K562 (cell line): Measurements from ENCODE around the gene C17orf114.

Experiments
- ATAC-seq: fragments of 200-7000 bp; cut with Tn5 transposase; 3 replicates; pipeline ENCODE4 v1.9.1; 2020; ENCODE audit warnings: moderate library complexity
- BruUV-seq: library from RNA; stranded (reverse); fragments of 400-500 nt; replicated peaks from 2 replicates; lab custom pipeline; 2021; lab: Mats Ljungman, UMichigan
- CTCF ChIA-PET: fragments of 300-600 bp; formaldehyde crosslinking; extraction: SDS; loops from one replicate; lab custom pipeline; 2021; ENCODE audit warnings: low intra/inter-chr PET ratio; lab: Yijun Ruan, JAX
- POLR2A ChIA-PET: fragments of 300-600, 350-650 bp; sonication (Branson Sonifier 250); formaldehyde crosslinking; extraction: SDS; loops from one replicate; lab custom pipeline; 2021; ENCODE audit warnings: antibody characterized with exemption, inconsistent platforms; lab: Yijun Ruan, JAX
- DNase-seq, 4 experiments: peaks; one replicate each; pipeline versions ENCODE4 v3.0.0 to v3.0.0-alpha.2; 2011 to 2018; ENCODE audit warnings: low spot score in 3 of 4, mixed read lengths in 3 of 4; ENCODE audit errors: extremely low read depth in 1 of 4
- FAIRE-seq: peaks from 2 replicates; lab custom pipeline; 2011; peaks lifted over from hg19 to GRCh38; lab: Jason Lieb, UNC
- H2AFZ ChIP-seq: 2 replicates; pipeline ENCODE4 v1.6.0; 2011; ENCODE audit warnings: low read depth, low read length, control low read depth, inconsistent platforms
- H3K27ac ChIP-seq: fragments of 200-600 bp; 3 replicates; pipeline ENCODE4 v1.8.0; 2011; ENCODE audit warnings: low read depth, mild to moderate bottlenecking, control low read depth, inconsistent platforms, low read length, moderate library complexity, mixed read lengths; ENCODE audit errors: extremely low read depth
- H3K27me3 ChIP-seq, 2 experiments: fragments of 300-600 bp in 1 of 2; 2 replicates in 1 of 2; 3 replicates in 1 of 2; pipeline versions ENCODE4 v1.6.0 to v1.8.0; 2011; ENCODE audit warnings: inconsistent platforms in 2 of 2, low read length in 2 of 2, mild to moderate bottlenecking in 1 of 2, mixed read lengths in 1 of 2, moderate library complexity in 1 of 2; ENCODE audit not compliant: control insufficient read depth in 2 of 2, insufficient read depth in 2 of 2
- H3K36me3 ChIP-seq: fragments of 300-600 bp; 3 replicates; pipeline ENCODE4 v1.8.0; 2011; ENCODE audit warnings: mild to moderate bottlenecking, low read length, inconsistent platforms; ENCODE audit not compliant: control insufficient read depth, insufficient read depth
- H3K4me1 ChIP-seq, 2 experiments: fragments of 200-600 bp in 1 of 2; replicated peaks in 1 of 2; 2 replicates in 1 of 2; 3 replicates in 1 of 2; pipeline versions ENCODE4 v1.5.1 to v1.8.0; 2011; ENCODE audit warnings: inconsistent platforms in 2 of 2, low read length in 2 of 2, mild to moderate bottlenecking in 1 of 2, mixed read lengths in 1 of 2, moderate library complexity in 1 of 2; ENCODE audit not compliant: control insufficient read depth in 2 of 2, insufficient read depth in 2 of 2
- H3K4me2 ChIP-seq: 2 replicates; pipeline ENCODE4 v1.6.1; 2011; ENCODE audit warnings: low read length, control low read depth, inconsistent platforms, mixed read lengths; ENCODE audit not compliant: insufficient read depth
- H3K4me3 ChIP-seq: fragments of 200-600 bp; sonication (generic), shearing (Covaris generic); 2 replicates; pipeline ENCODE4 v1.5.1; 2016; ENCODE audit warnings: control low read depth, inconsistent platforms
- H3K79me2 ChIP-seq: fragments of 200-600 bp; 3 replicates; pipeline ENCODE4 v1.8.0; 2011; ENCODE audit warnings: low read length, inconsistent platforms; ENCODE audit not compliant: control insufficient read depth, insufficient read depth
- H3K9ac ChIP-seq, 2 experiments: 2 replicates each; pipeline versions ENCODE4 v1.6.0 to v1.6.1; 2011; ENCODE audit warnings: low read depth in 2 of 2, low read length in 2 of 2, control low read depth in 1 of 2, inconsistent platforms in 1 of 2, mild to moderate bottlenecking in 1 of 2, mixed read lengths in 1 of 2; ENCODE audit not compliant: insufficient read depth in 1 of 2
- H3K9me1 ChIP-seq: one replicate; pipeline ENCODE4 v1.6.0; 2011; ENCODE audit warnings: inconsistent platforms, mild to moderate bottlenecking, low read length, moderate library complexity; ENCODE audit not compliant: control insufficient read depth, insufficient read depth
- H3K9me3 ChIP-seq: replicated peaks from 2 replicates; pipeline ENCODE4 v1.5.1; 2011; ENCODE audit warnings: low read depth, low read length, inconsistent platforms; ENCODE audit not compliant: control insufficient read depth, insufficient read depth
- H4K20me1 ChIP-seq: replicated peaks from 2 replicates; pipeline ENCODE4 v1.6.1; 2011; ENCODE audit warnings: low read length, inconsistent platforms, mixed read lengths; ENCODE audit not compliant: control insufficient read depth, insufficient read depth
- CEBPG ChIP-seq, 3 experiments: fragments of 200-800 bp in 1 of 3; sonication (Bioruptor generic) in 1 of 3; sonication (generic) in 1 of 3; formaldehyde crosslinking in 1 of 3; IDR thresholded peaks in 2 of 3; conservative IDR thresholded peaks in 1 of 3; 2 replicates each; pipeline versions ENCODE4 v1.6.1 to v1.8.0; 2016 to 2022; ENCODE audit warnings: missing compliant biosample characterization in 2 of 3, missing genetic modification characterization in 2 of 3, mild to moderate bottlenecking in 1 of 3, missing genetic modification reagents in 1 of 3
- LARP7 ChIP-seq: fragments of 450-650 bp; IDR thresholded peaks from 2 replicates; pipeline ENCODE4 v1.6.1; 2016
- ZBTB1 ChIP-seq: sonication (generic); formaldehyde crosslinking; IDR thresholded peaks from 2 replicates; pipeline ENCODE4 v1.8.1; 2023; ENCODE audit warnings: missing genetic modification reagents, low read depth, mild to moderate bottlenecking, borderline replicate concordance
- ZBTB12 ChIP-seq: fragments of 250-450 bp; sonication (Bioruptor Pico); IDR thresholded peaks from 2 replicates; pipeline ENCODE4 v1.4.0; 2020
- WGBS: fragments of 100-300 bp; shearing (Covaris generic); methylation state at CpG from one replicate; pipeline ENCODE4 v1.1.6; 2016; ENCODE audit warnings: low coverage, mixed read lengths; ENCODE audit not compliant: insufficient coverage; ENCODE audit errors: missing lambda C conversion rate; 5-methylcytosine and 5-hydroxymethylcytosine counted together
- in situ Hi-C: fragments of 300-500 bp; cut with MboI; formaldehyde crosslinking; loops from 4 replicates; pipeline ENCODE4 v1.15.0; 2018; ENCODE audit warnings: inconsistent platforms, mixed read lengths
- intact Hi-C: fragments of 100-400 bp; cut with micrococcal nuclease; formaldehyde crosslinking; loops from 2 replicates; pipeline ENCODE4 v1.14.2; 2022
- TF ChIP-seq, protein P1 (sequence below), 3 experiments: IDR thresholded peaks in 2 of 3; conservative IDR thresholded peaks in 1 of 3; 2 replicates each; pipeline ENCODE4 v1.5.1; 2011 to 2012; ENCODE audit warnings: low read length in 3 of 3, mild to moderate bottlenecking in 3 of 3, control low read depth in 2 of 3, improper control_type of control experiment in 1 of 3, inconsistent platforms in 1 of 3, low read depth in 1 of 3, mixed read lengths in 1 of 3, moderate library complexity in 1 of 3; ENCODE audit not compliant: insufficient read depth in 2 of 3
- TF ChIP-seq, protein P2 (sequence below): sonication (generic); formaldehyde crosslinking; IDR thresholded peaks from 2 replicates; pipeline ENCODE4 v1.8.1; 2022; ENCODE audit warnings: missing genetic modification reagents

The C17orf114 gene

DNA sequence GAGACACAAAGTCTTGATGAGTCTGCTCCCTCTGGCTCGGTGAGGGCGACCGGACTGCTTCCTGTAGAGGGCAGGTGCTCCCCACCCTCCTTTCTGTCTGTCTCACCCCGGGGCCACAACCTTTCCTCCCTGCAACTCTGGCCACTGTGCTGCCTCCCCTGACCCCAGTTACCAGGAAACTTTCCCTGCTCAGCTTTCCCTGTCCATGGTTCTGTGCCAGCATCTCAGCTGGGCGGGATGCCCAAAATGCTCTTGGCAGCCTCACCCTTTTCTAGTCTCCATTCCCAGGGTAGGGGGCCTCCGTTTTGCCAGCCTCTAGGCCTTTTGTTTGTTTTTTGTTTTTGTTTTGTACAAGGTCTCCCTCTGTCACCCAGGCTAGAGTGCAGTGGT, 6.2 kb upstream of the C17orf114 start:
- no peak overlapping the region for H3K27ac ChIP-seq
- TF ChIP-seq, protein P1, sequence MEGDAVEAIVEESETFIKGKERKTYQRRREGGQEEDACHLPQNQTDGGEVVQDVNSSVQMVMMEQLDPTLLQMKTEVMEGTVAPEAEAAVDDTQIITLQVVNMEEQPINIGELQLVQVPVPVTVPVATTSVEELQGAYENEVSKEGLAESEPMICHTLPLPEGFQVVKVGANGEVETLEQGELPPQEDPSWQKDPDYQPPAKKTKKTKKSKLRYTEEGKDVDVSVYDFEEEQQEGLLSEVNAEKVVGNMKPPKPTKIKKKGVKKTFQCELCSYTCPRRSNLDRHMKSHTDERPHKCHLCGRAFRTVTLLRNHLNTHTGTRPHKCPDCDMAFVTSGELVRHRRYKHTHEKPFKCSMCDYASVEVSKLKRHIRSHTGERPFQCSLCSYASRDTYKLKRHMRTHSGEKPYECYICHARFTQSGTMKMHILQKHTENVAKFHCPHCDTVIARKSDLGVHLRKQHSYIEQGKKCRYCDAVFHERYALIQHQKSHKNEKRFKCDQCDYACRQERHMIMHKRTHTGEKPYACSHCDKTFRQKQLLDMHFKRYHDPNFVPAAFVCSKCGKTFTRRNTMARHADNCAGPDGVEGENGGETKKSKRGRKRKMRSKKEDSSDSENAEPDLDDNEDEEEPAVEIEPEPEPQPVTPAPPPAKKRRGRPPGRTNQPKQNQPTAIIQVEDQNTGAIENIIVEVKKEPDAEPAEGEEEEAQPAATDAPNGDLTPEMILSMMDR (IDR thresholded peaks at IDR 0.05 in 2 of 3, conservative IDR thresholded peaks at IDR 0.05 in 1 of 3; ENCODE audit: insufficient read depth in 2 of 3, low read depth in 1 of 3, low read length in 3 of 3), result peak in 1 of 3 experiments; percentile 16; a peak in 2 of 6 replicates
- no peak for TF ChIP-seq LARP7
- TF ChIP-seq, protein P2, sequence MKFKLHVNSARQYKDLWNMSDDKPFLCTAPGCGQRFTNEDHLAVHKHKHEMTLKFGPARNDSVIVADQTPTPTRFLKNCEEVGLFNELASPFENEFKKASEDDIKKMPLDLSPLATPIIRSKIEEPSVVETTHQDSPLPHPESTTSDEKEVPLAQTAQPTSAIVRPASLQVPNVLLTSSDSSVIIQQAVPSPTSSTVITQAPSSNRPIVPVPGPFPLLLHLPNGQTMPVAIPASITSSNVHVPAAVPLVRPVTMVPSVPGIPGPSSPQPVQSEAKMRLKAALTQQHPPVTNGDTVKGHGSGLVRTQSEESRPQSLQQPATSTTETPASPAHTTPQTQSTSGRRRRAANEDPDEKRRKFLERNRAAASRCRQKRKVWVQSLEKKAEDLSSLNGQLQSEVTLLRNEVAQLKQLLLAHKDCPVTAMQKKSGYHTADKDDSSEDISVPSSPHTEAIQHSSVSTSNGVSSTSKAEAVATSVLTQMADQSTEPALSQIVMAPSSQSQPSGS, result no peak
- TF ChIP-seq ZBTB12 (CRISPR knock-in tag), result no peak
- no peak for TF ChIP-seq ZBTB1 (CRISPR knock-in tag)
- TF ChIP-seq CEBPG (CRISPR knock-in tag; IDR thresholded peaks at IDR 0.05), result no peak
- TF ChIP-seq CEBPG (tag; conservative IDR thresholded peaks at IDR 0.05 in 1 of 2, IDR thresholded peaks at IDR 0.05 in 1 of 2), result no peak
- TF ChIP-seq, all 486 proteins: peak for 1
- intact Hi-C loops, result no loop called here
- ChIA-PET CTCF (no interaction called here), POLR2A (interaction anchor here (0.6 kb wide), 1 partner anchor 104 kb away, joined by 4 read pairs; no protein-coding TSS in a partner anchor)
- Histone ChIP-seq H3K9me3 (no peaks in the 10 kb centered on the region), H3K4me2 (no peak overlapping the region), H3K4me3 (no peak overlapping the region), H3K4me1 (peaks cover 3 to 22% of the 10 kb centered on the region in 2 experiments; a peak in 3 of 5 replicates), H3K27me3 (no peaks in the 10 kb centered on the region), H3K9ac (peak overlapping the region in 1 of 2 experiments; percentile 65; a peak in 1 of 4 replicates), H2AFZ (no peak overlapping the region), H3K9me1 (no peaks in the 10 kb centered on the region), H4K20me1 (no peaks in the 10 kb centered on the region; the same call in 1 of the 2 replicates), H3K36me3 (no peaks in the 10 kb centered on the region), H3K79me2 (no peaks in the 10 kb centered on the region)
- FAIRE-seq (no peak), DNase-seq (peak in 1 of 4 experiments; percentile 18), ATAC-seq (0 out of 3 replicates have a peak, but pooled peaks have one; percentile 13)
- 28% methylated on average over 5 of the region's 6 CpGs for WGBS
- in situ Hi-C loops, result no loop called here
- no TSS peak for BruUV-seq
